WERI-Rb-1 (cell line): ENCODE measurements around the gene KLHL17.

Experiments used
- DNase-seq: peaks from one replicate; pipeline ENCODE4 v3.0.0-alpha.2; 2020
- H3K27ac ChIP-seq: fragments of 250-450 bp; sonication (Bioruptor Pico); 2 replicates; pipeline ENCODE4 v1.5.1; 2020; ENCODE audit warnings: mild to moderate bottlenecking, moderate library complexity
- H3K27me3 ChIP-seq: fragments of 250-450 bp; sonication (Bioruptor Pico); 2 replicates; pipeline ENCODE4 v1.5.1; 2021; ENCODE audit warnings: mild to moderate bottlenecking, low read depth, moderate library complexity; ENCODE audit not compliant: insufficient read depth, severe bottlenecking
- H3K36me3 ChIP-seq: fragments of 250-450 bp; sonication (Bioruptor Pico); 2 replicates; pipeline ENCODE4 v1.5.1; 2020; ENCODE audit warnings: mild to moderate bottlenecking, moderate library complexity
- H3K4me3 ChIP-seq: 2 replicates; pipeline ENCODE4 v1.5.1; 2011; ENCODE audit warnings: low read depth, mild to moderate bottlenecking, control low read depth, low read length
- H3K9me3 ChIP-seq: fragments of 250-450 bp; sonication (Bioruptor Pico); 2 replicates; pipeline ENCODE4 v1.5.1; 2021; ENCODE audit warnings: mild to moderate bottlenecking, moderate library complexity; ENCODE audit not compliant: severe bottlenecking
- CTCF ChIP-seq: IDR thresholded peaks from 2 replicates; pipeline ENCODE4 v1.5.1; 2011; ENCODE audit warnings: low read depth, mild to moderate bottlenecking, control low read depth, inconsistent platforms, low read length

Gene KLHL17

GRCh38 chr1:972726-973458 is 12.5 kb downstream of the KLHL17 start:
- DNase-seq, result no peak
- H3K27ac ChIP-seq, result no peak overlapping the region
- H3K4me3 ChIP-seq, result no peak overlapping the region
- no peaks in the 10 kb centered on the region for H3K36me3 ChIP-seq
- TF ChIP-seq CTCF, result no peak
- no peaks in the 10 kb centered on the region for H3K27me3 ChIP-seq
- no peaks in the 10 kb centered on the region for H3K9me3 ChIP-seq

GRCh38 chr1:973459-974292 is 13.3 kb downstream of the KLHL17 start:
- no peaks in the 10 kb centered on the region for H3K27me3 ChIP-seq
- TF ChIP-seq CTCF, result no peak
- DNase-seq, result no peak
- H3K36me3 ChIP-seq, result no peaks in the 10 kb centered on the region
- H3K9me3 ChIP-seq, result no peaks in the 10 kb centered on the region
- H3K27ac ChIP-seq, result no peak overlapping the region
- H3K4me3 ChIP-seq, result no peak overlapping the region

- Histone ChIP-seq H3K4me3 (no peak overlapping the region), H3K36me3 (no peaks in the 10 kb centered on the region), H3K27me3 (no peaks in the 10 kb centered on the region), H3K27ac (no peak overlapping the region), H3K9me3 (no peaks in the 10 kb centered on the region)
- DNase-seq, result no peak
- no peak for TF ChIP-seq CTCF
Measured at GRCh38 chr1:974293-974640, 13.9 kb downstream of the KLHL17 start.

- no peak for TF ChIP-seq CTCF
- no peak overlapping the region for H3K27ac ChIP-seq
- H3K9me3 ChIP-seq, result no peaks in the 10 kb centered on the region
- H3K4me3 ChIP-seq, result no peak overlapping the region
- DNase-seq, result no peak
- H3K27me3 ChIP-seq, result no peaks in the 10 kb centered on the region
- H3K36me3 ChIP-seq, result no peaks in the 10 kb centered on the region
Measured at GRCh38 chr1:974687-975328, 14.4 kb downstream of the KLHL17 start.

GRCh38 chr1:975365-975764 is 15.0 kb downstream of the KLHL17 start:
- H3K27ac ChIP-seq, result no peak overlapping the region
- no peak for DNase-seq
- H3K4me3 ChIP-seq, result no peak overlapping the region
- H3K27me3 ChIP-seq, result no peaks in the 10 kb centered on the region
- H3K36me3 ChIP-seq, result no peaks in the 10 kb centered on the region
- no peaks in the 10 kb centered on the region for H3K9me3 ChIP-seq
- no peak for TF ChIP-seq CTCF
